ENCODE measurements around the gene FAF2.

Gene FAF2

DNA sequence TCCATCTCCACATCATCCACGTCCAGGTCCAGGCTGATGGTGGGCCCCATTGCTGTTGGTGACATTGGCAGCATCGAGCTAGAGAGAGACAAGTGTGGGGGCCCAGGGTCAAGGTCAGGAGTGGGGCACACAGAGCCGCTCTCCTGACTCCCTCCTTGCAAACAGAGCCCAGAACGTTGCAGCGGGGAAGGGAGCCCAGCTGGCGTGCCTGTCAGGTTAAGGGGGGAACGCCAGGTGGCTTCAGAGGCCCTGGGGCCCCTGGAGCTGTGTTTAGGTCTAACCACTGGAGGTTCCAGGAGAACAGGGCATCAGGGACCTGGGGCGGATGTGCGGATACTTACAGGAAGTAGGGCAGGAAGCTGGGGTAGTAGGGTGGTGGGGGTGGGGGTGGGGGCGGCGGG, 81.6 kb downstream of the FAF2 start:
- H3K4me3 ChIP-seq (ENCODE audit: low read length), result no peak overlapping the region
- no peak for DNase-seq (ENCODE audit: low read depth)
- no peak for TF ChIP-seq CTCF (conservative IDR thresholded peaks at IDR 0.05; ENCODE audit: low read length)

GRCh38 chr5:176530393-176530982, 82.3 kb downstream of the FAF2 start:
- DNase-seq (ENCODE audit: low read depth), result no peak
- TF ChIP-seq CTCF (conservative IDR thresholded peaks at IDR 0.05; ENCODE audit: low read length), result no peak
- H3K4me3 ChIP-seq (ENCODE audit: low read length), result no peak overlapping the region

DNA sequence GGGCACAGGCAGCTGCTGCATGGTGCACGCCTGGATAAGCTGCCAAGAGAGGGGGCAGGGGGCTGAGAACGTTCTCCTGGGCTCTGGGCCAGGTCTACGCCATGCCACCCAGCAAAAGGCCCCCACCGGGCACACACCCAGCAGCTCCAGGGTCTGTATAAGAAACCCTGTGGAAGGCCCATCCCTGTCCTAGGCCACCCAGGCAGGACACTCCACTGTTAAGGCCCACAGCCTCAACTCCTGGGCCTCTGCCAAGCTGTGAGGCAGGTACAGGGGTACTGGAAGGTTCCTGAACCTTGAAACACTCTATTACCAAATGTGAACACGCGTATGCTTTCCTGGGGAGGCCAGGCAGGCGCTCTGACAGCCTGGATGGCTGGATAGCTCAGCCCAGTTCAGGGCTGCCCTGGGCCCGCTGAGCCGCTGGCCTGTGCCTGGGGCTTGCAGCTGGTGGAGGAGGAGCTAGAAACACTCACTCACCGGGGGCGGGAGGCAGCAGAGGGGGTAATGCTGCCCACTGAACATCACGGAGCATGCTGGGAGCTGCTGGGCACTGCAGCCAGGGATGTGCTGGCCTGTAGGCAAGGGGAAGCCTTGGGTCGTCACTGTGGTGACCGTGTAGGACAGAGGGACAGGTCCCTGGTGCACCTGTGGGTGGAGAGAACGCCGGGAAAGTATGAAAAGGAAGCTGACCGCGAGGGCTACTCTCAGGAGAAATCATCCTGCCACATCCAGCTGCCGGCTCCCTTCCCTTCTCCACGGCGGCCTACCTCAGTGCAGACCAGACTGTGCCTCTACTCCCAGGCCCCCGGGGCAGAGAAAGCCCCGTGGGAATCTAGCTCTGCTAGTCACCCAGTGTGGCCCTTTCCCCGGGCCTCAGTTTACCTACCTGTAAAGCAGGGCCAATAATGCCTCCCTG, 83.1 kb downstream of the FAF2 start:
- H3K4me3 ChIP-seq (ENCODE audit: low read length), result no peak overlapping the region
- TF ChIP-seq CTCF (conservative IDR thresholded peaks at IDR 0.05; ENCODE audit: low read length), result no peak
- DNase-seq (ENCODE audit: low read depth), result no peak

DNA sequence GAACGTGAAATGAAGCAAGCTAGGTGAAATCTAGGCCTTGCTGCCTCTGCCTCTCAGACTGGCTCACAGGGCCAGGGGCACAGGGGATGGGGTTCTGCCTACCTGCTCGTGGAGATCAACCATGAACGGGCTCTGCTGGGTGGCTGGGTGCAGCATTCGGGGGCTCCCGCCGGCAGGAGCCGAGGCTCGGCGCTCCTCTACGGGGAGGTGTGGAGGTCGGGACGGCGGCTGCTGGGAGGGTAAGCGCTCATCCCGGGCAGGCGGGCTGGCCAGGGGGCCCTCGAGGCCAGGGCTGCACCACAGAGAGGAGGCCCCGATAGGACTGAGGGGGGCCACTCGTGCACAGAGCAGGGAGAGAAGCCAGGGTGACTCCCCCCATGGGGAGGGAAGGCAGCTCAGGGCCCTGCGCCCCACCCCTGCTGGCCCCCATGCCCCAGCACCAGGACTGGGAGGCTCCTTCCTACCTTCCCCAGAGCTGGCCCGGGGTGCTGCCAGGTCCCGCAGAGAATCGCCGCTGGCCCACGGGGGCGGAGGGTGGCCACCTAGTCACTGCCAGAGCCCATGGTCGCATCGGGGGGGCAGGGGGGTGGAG, 83.8 kb downstream of the FAF2 start:
- TF ChIP-seq CTCF (conservative IDR thresholded peaks at IDR 0.05; ENCODE audit: low read length), result no peak
- H3K4me3 ChIP-seq (ENCODE audit: low read length), result no peak overlapping the region
- DNase-seq (ENCODE audit: low read depth), result no peak

- TF ChIP-seq CTCF (conservative IDR thresholded peaks at IDR 0.05; ENCODE audit: low read length), result no peak
- no peak for DNase-seq (ENCODE audit: low read depth)
- no peak overlapping the region for H3K4me3 ChIP-seq (ENCODE audit: low read length)
These were observed 84.6 kb downstream of the FAF2 start for GRCh38 chr5:176532795-176533194.

GRCh38 chr5:176533390-176533789, 85.2 kb downstream of the FAF2 start:
- H3K4me3 ChIP-seq (ENCODE audit: low read length), result no peak overlapping the region
- no peak for TF ChIP-seq CTCF (conservative IDR thresholded peaks at IDR 0.05; ENCODE audit: low read length)
- DNase-seq (ENCODE audit: low read depth), result no peak

All from AG10803 (cell line).